Keratinocyte (primary cell): ENCODE measurements around the gene TNFRSF4. TPM values are rescaled to one million over a fixed set of nuclear protein-coding genes. Genes with fewer than 3 reads are reported as not detected.

Source experiments
- DNase-seq: peaks from one replicate; pipeline ENCODE4 v3.0.0-alpha.2; 2011; ENCODE audit warnings: low read depth, missing footprints, low spot score
- FAIRE-seq: peaks from 2 replicates; lab custom pipeline; 2011; peaks lifted over from hg19 to GRCh38; lab: Jason Lieb, UNC
- H2AFZ ChIP-seq: 2 replicates; pipeline ENCODE4 v1.6.0; 2012; ENCODE audit warnings: low read length, control low read depth, inconsistent platforms; ENCODE audit not compliant: control insufficient read depth
- H3K27ac ChIP-seq: 2 replicates; pipeline ENCODE4 v1.5.1; 2011; ENCODE audit warnings: low read length; ENCODE audit not compliant: control insufficient read depth, insufficient read depth
- H3K27me3 ChIP-seq: 3 replicates; pipeline ENCODE4 v1.6.0; 2011; ENCODE audit warnings: low read length; ENCODE audit not compliant: control insufficient read depth, insufficient read depth; ENCODE audit errors: extremely low read depth
- H3K36me3 ChIP-seq, 2 experiments: 2 replicates in 1 of 2; 3 replicates in 1 of 2; pipeline ENCODE4 v1.5.1; 2011; ENCODE audit warnings: low read length in 2 of 2, mild to moderate bottlenecking in 1 of 2; ENCODE audit not compliant: control insufficient read depth in 2 of 2, insufficient read depth in 2 of 2; ENCODE audit errors: extremely low read depth in 1 of 2
- H3K4me1 ChIP-seq: 3 replicates; pipeline ENCODE4 v1.5.1; 2011; ENCODE audit warnings: low read length; ENCODE audit not compliant: control insufficient read depth, insufficient read depth; ENCODE audit errors: extremely low read depth
- H3K4me2 ChIP-seq: 3 replicates; pipeline ENCODE4 v1.6.0; 2011; ENCODE audit warnings: low read depth, low read length; ENCODE audit not compliant: control insufficient read depth, insufficient read depth; ENCODE audit errors: extremely low read depth
- H3K4me3 ChIP-seq, 3 experiments: fragments of 200-600 bp in 1 of 3; sonication (generic) in 1 of 3; 2 replicates in 2 of 3; 3 replicates in 1 of 3; pipeline ENCODE4 v1.5.1; 2011 to 2016; ENCODE audit warnings: low read length in 3 of 3, mild to moderate bottlenecking in 3 of 3, control low read depth in 2 of 3, inconsistent platforms in 1 of 3, low read depth in 1 of 3, mixed read lengths in 1 of 3, mixed run types in 1 of 3, moderate library complexity in 1 of 3; ENCODE audit not compliant: control insufficient read depth in 2 of 3, insufficient read depth in 2 of 3; ENCODE audit errors: extremely low read depth in 1 of 3
- H3K79me2 ChIP-seq: 2 replicates; pipeline ENCODE4 v1.6.0; 2012; ENCODE audit warnings: low read length; ENCODE audit not compliant: control insufficient read depth, insufficient read depth
- H3K9ac ChIP-seq: 3 replicates; pipeline ENCODE4 v1.6.0; 2011; ENCODE audit warnings: low read length; ENCODE audit not compliant: control insufficient read depth, insufficient read depth; ENCODE audit errors: extremely low read depth
- H3K9me1 ChIP-seq: 3 replicates; pipeline ENCODE4 v1.6.0; 2011; ENCODE audit warnings: low read length; ENCODE audit not compliant: control insufficient read depth, insufficient read depth; ENCODE audit errors: extremely low read depth
- H3K9me3 ChIP-seq: 2 replicates; pipeline ENCODE4 v1.5.1; 2012; ENCODE audit warnings: low read depth, low read length; ENCODE audit not compliant: control insufficient read depth
- H4K20me1 ChIP-seq: 3 replicates; pipeline ENCODE4 v1.6.0; 2011; ENCODE audit warnings: low read length; ENCODE audit not compliant: control insufficient read depth, insufficient read depth; ENCODE audit errors: extremely low read depth
- EZH2 ChIP-seq: IDR thresholded peaks from one replicate; pipeline ENCODE4 v1.6.1; 2012; ENCODE audit warnings: inconsistent platforms, mild to moderate bottlenecking, low read length, moderate library complexity
- dilution Hi-C: fragments of 300-500 bp; cut with MboI; formaldehyde crosslinking; loops from one replicate; pipeline ENCODE4 v1.7.0; 2020; ENCODE audit warnings: low sequenced_read_pairs; ENCODE audit not compliant: extremely low pct_ligation_motif_present
- polyA plus RNA-seq, 5 experiments: library from polyadenylated mRNA; depleted of rRNA in 3 of 5; stranded (reverse) in 3 of 5; stranded (forward) in 1 of 5; unstranded in 1 of 5; fragments of >200 nt; gene quantifications; 1 replicate in 1 of 5; 2 replicates in 3 of 5; 3 replicates in 1 of 5; pipeline versions ENCODE4 v1.2.1 to v1.2.3, GENCODE V29; 2011 to 2012; ENCODE audit warnings: missing spikeins in 2 of 5, low read depth in 1 of 5, low replicate concordance in 1 of 5
- TF ChIP-seq, protein P1 (sequence below), 3 experiments: IDR thresholded peaks in 1 of 3; conservative IDR thresholded peaks in 1 of 3; optimal IDR thresholded peaks in 1 of 3; 2 replicates in 2 of 3; 3 replicates in 1 of 3; pipeline versions ENCODE3 to v1.5.1; 2011; ENCODE audit warnings: low read length in 3 of 3, mild to moderate bottlenecking in 3 of 3, moderate library complexity in 2 of 3, control low read depth in 1 of 3, inconsistent platforms in 1 of 3; ENCODE audit not compliant: insufficient read depth in 2 of 3; ENCODE audit errors: extremely low read depth in 1 of 3

Gene TNFRSF4
- polyA plus RNA-seq, 1 donor (not counting 4 experiments of a cell fraction or from before 2014, with no cell fraction given): not detected

DNA sequence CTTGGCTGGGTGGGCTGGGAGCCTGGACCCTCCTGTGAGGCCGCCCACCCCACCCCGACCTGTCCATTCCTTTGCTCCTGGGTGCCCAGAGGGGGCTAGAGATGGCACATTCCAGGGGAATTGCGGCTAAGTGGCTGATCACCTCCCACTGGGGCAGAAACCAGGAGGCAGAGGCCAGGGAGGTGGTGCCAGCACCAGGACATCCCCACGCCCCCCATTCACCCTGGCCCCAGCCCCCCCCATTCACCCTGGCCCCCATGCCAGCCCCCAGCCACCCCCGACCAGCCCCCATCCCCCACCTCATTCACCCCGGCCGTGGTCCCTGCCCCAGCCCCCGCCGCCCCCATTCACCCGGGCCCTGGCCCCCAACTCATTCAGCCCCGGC, 26.4 kb upstream of the TNFRSF4 start:
- Histone ChIP-seq H3K27ac (no peak overlapping the region), H3K27me3 (peaks cover 6% of the 10 kb centered on the region), H3K9me3 (no peaks in the 10 kb centered on the region), H3K4me1 (peaks cover 15% of the 10 kb centered on the region), H3K4me2 (no peak overlapping the region), H3K79me2 (no peaks in the 10 kb centered on the region), H3K4me3 (no peak overlapping the region), H3K9me1 (no peaks in the 10 kb centered on the region), H3K9ac (no peak overlapping the region), H2AFZ (no peak overlapping the region), H3K36me3 (no peaks in the 10 kb centered on the region), H4K20me1 (no peaks in the 10 kb centered on the region)
- no peak for TF ChIP-seq EZH2
- TF ChIP-seq, protein P1, sequence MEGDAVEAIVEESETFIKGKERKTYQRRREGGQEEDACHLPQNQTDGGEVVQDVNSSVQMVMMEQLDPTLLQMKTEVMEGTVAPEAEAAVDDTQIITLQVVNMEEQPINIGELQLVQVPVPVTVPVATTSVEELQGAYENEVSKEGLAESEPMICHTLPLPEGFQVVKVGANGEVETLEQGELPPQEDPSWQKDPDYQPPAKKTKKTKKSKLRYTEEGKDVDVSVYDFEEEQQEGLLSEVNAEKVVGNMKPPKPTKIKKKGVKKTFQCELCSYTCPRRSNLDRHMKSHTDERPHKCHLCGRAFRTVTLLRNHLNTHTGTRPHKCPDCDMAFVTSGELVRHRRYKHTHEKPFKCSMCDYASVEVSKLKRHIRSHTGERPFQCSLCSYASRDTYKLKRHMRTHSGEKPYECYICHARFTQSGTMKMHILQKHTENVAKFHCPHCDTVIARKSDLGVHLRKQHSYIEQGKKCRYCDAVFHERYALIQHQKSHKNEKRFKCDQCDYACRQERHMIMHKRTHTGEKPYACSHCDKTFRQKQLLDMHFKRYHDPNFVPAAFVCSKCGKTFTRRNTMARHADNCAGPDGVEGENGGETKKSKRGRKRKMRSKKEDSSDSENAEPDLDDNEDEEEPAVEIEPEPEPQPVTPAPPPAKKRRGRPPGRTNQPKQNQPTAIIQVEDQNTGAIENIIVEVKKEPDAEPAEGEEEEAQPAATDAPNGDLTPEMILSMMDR (optimal IDR thresholded peaks at IDR 0.05 in 1 of 3, IDR thresholded peaks at IDR 0.05 in 1 of 3, conservative IDR thresholded peaks at IDR 0.05 in 1 of 3; ENCODE audit: extremely low read depth in 1 of 3, insufficient read depth in 2 of 3, low read length in 3 of 3): no peak
- dilution Hi-C loops: no loop called here
- FAIRE-seq: no peak
- DNase-seq: no peak

DNA sequence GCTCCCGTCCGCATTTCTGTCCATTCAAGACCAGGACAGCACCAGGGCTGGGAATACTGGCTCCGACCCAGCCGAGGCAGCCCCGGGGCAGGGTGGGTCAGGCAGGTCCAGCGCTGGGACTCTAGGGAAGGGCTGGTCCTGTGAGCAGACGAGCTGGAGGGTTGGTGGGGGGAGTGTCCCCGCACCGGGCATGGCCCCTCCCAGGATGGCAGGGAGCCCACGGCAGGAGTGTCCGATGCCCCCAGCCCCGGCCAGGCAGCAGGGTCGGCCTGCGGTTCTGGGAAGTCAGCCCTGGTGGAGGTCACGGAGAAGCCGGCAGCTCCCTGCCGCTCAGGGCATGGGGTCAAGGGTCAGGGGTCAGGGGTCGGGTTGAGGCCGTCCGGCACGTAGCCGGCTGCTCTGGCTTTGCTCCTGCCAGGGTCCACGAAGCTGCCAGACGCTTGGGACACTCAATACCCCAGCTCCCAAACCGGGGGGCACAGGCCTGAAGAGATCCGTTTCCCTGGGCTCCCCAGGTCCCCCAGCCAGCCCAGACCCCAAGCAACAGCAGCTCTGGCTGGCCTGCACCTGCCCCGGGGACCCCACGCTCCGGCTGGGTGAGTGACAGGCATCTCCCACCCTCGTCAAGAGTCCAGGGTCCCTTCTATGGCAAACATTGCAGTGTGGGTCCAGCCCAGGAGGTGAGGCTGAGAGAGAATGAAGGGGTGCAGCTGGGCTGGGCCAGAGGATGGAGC, 25.8 kb upstream of the TNFRSF4 start:
- H3K27me3 ChIP-seq: peaks cover 6% of the 10 kb centered on the region
- FAIRE-seq: no peak

More for the DNA sequence above, 25.8 kb upstream of the TNFRSF4 start:
- Histone ChIP-seq H3K36me3 (no peaks in the 10 kb centered on the region), H3K9me1 (no peaks in the 10 kb centered on the region), H3K4me1 (peaks cover 15% of the 10 kb centered on the region), H3K79me2 (no peaks in the 10 kb centered on the region), H3K4me2 (no peak overlapping the region), H3K9ac (no peak overlapping the region), H2AFZ (no peak overlapping the region), H3K4me3 (no peak overlapping the region), H4K20me1 (no peaks in the 10 kb centered on the region), H3K9me3 (no peaks in the 10 kb centered on the region), H3K27ac (no peak overlapping the region)
- TF ChIP-seq, protein P1 (optimal IDR thresholded peaks at IDR 0.05 in 1 of 3, IDR thresholded peaks at IDR 0.05 in 1 of 3, conservative IDR thresholded peaks at IDR 0.05 in 1 of 3; ENCODE audit: extremely low read depth in 1 of 3, insufficient read depth in 2 of 3, low read length in 3 of 3): no peak
- TF ChIP-seq EZH2: no peak
- dilution Hi-C loops: no loop called here
- no peak for DNase-seq
